BJ (cell line): ENCODE results near the gene ZSWIM1. TPM values are rescaled to one million over a fixed set of nuclear protein-coding genes. Genes with fewer than 3 reads are reported as not detected.

Experiments
- CTCF ChIA-PET: fragments of 350-600 bp; formaldehyde crosslinking; extraction: SDS; loops from one replicate; lab custom pipeline; 2021; ENCODE audit warnings: antibody characterized with exemption, inconsistent platforms; lab: Yijun Ruan, JAX
- POLR2A ChIA-PET: fragments of 300-600 bp; sonication (Branson Sonifier 250); formaldehyde crosslinking; extraction: SDS; loops from one replicate; lab custom pipeline; 2021; ENCODE audit warnings: antibody characterized with exemption; lab: Charles Lee
- DNase-seq: peaks from one replicate; pipeline ENCODE4 v3.0.0-alpha.2; 2011; ENCODE audit warnings: low read depth
- H3K27me3 ChIP-seq: 2 replicates; pipeline ENCODE4 v1.6.0; 2011; ENCODE audit warnings: low read length; ENCODE audit not compliant: control insufficient read depth, insufficient read depth
- H3K36me3 ChIP-seq: 2 replicates; pipeline ENCODE4 v1.5.1; 2011; ENCODE audit warnings: low read length; ENCODE audit not compliant: control insufficient read depth, insufficient read depth
- H3K4me3 ChIP-seq: 2 replicates; pipeline ENCODE4 v1.5.1; 2011; ENCODE audit warnings: low read depth, mild to moderate bottlenecking, control low read depth, low read length
- CTCF ChIP-seq: IDR thresholded peaks from 2 replicates; pipeline ENCODE4 v1.5.1; 2011; ENCODE audit warnings: low read depth, mild to moderate bottlenecking, control low read depth, inconsistent platforms, low read length, moderate library complexity; ENCODE audit not compliant: insufficient read depth
- polyA plus RNA-seq: library from polyadenylated mRNA; depleted of rRNA; stranded (reverse); fragments of >200 nt; gene quantifications from 2 replicates; pipeline ENCODE4 v1.2.3, GENCODE V29; 2011

ZSWIM1 gene
- polyA plus RNA-seq, 1 experiment, result 6.0 TPM

- ChIA-PET POLR2A (no interaction called here), CTCF (interaction anchor here (0.8 kb wide), 1 partner anchor 9 kb away, joined by 3 read pairs; no protein-coding TSS in a partner anchor)
- Histone ChIP-seq H3K36me3 (peaks cover 14% of the 10 kb centered on the region), H3K27me3 (no peaks in the 10 kb centered on the region), H3K4me3 (no peak overlapping the region)
- TF ChIP-seq CTCF, result no peak
- DNase-seq, result no peak
Measured at GRCh38 chr20:45848421-45848820, 32.6 kb upstream of the ZSWIM1 start.

GRCh38 chr20:45848969-45849582 lies 32.0 kb upstream of the ZSWIM1 start:
- DNase-seq, result no peak
- ChIA-PET CTCF (interaction anchor here (0.6 to 0.8 kb wide), 2 partner anchors 10 to 123 kb away, joined by 3 read pairs; partner anchors contain the start of gene ZNF335), POLR2A (no interaction called here)
- Histone ChIP-seq H3K36me3 (peaks cover 12% of the 10 kb centered on the region), H3K4me3 (no peak overlapping the region), H3K27me3 (no peaks in the 10 kb centered on the region)
- TF ChIP-seq CTCF, result no peak

- peaks cover 8% of the 10 kb centered on the region for H3K36me3 ChIP-seq
- no peaks in the 10 kb centered on the region for H3K27me3 ChIP-seq
- ChIA-PET CTCF (interaction anchor here (0.6 kb wide), 1 partner anchor 28 kb away, joined by 3 read pairs; no protein-coding TSS in a partner anchor), POLR2A (no interaction called here)
- TF ChIP-seq CTCF, result no peak
- H3K4me3 ChIP-seq, result no peak overlapping the region
- DNase-seq, result no peak
Measured at GRCh38 chr20:45850238-45850637, 30.8 kb upstream of the ZSWIM1 start.

GRCh38 chr20:45850926-45851325 lies 30.1 kb upstream of the ZSWIM1 start:
- no peak for TF ChIP-seq CTCF
- no peak for DNase-seq
- H3K27me3 ChIP-seq, result no peaks in the 10 kb centered on the region
- POLR2A ChIA-PET, result no interaction called here
- CTCF ChIA-PET, result interaction anchor here (1.0 kb wide), 1 partner anchor 107 kb away, joined by 3 read pairs; no protein-coding TSS in a partner anchor
- H3K4me3 ChIP-seq, result no peak overlapping the region
- peaks cover 5% of the 10 kb centered on the region for H3K36me3 ChIP-seq

GRCh38 chr20:45851501-45851900 lies 29.5 kb upstream of the ZSWIM1 start:
- no peak for TF ChIP-seq CTCF
- Histone ChIP-seq H3K27me3 (no peaks in the 10 kb centered on the region), H3K36me3 (peaks cover 5% of the 10 kb centered on the region), H3K4me3 (no peak overlapping the region)
- no peak for DNase-seq
- POLR2A ChIA-PET, result no interaction called here
- CTCF ChIA-PET, result interaction anchor here (1.0 to 1.2 kb wide), 2 partner anchors 10 to 107 kb away, joined by 3 read pairs; no protein-coding TSS in a partner anchor
